DOHH2 (cell line): ENCODE results near the gene ARMS2.

Experiments
- H3F3A ChIP-seq: fragments of 200-600 bp; sonication (generic), shearing (Covaris generic); 2 replicates; pipeline ENCODE4 v1.6.0; 2016; ENCODE audit warnings: antibody characterized with exemption, mild to moderate bottlenecking; ENCODE audit not compliant: control insufficient read depth, insufficient read depth
- H3K27ac ChIP-seq: fragments of 200-600 bp; sonication (generic); 2 replicates; pipeline ENCODE4 v1.5.1; 2014; ENCODE audit warnings: low read depth, mild to moderate bottlenecking, low read length, moderate library complexity
- H3K27me3 ChIP-seq: fragments of 200-600 bp; sonication (generic); 2 replicates; pipeline ENCODE4 v1.6.1; 2014; ENCODE audit warnings: mild to moderate bottlenecking, low read length, mixed read lengths; ENCODE audit not compliant: control insufficient read depth
- H3K36me3 ChIP-seq: fragments of 200-600 bp; sonication (generic); 2 replicates; pipeline ENCODE4 v1.6.1; 2014; ENCODE audit warnings: mild to moderate bottlenecking, low read length, moderate library complexity, mixed read lengths; ENCODE audit not compliant: control insufficient read depth
- H3K4me1 ChIP-seq: fragments of 200-600 bp; sonication (generic); 2 replicates; pipeline ENCODE4 v1.6.1; 2014; ENCODE audit warnings: mild to moderate bottlenecking, low read length, mixed read lengths; ENCODE audit not compliant: control insufficient read depth
- H3K4me2 ChIP-seq: fragments of 200-600 bp; sonication (generic); 2 replicates; pipeline ENCODE4 v1.6.0; 2014; ENCODE audit warnings: mild to moderate bottlenecking, low read length, moderate library complexity
- H3K4me3 ChIP-seq: fragments of 200-600 bp; sonication (generic); 2 replicates; pipeline ENCODE4 v1.5.1; 2014; ENCODE audit warnings: mild to moderate bottlenecking, low read length, mixed read lengths
- H3K79me2 ChIP-seq: fragments of 200-600 bp; sonication (generic); 2 replicates; pipeline ENCODE4 v1.6.1; 2014; ENCODE audit warnings: mild to moderate bottlenecking, low read length, mixed read lengths; ENCODE audit not compliant: control insufficient read depth
- H3K9me2 ChIP-seq: fragments of 200-600 bp; sonication (generic); replicated peaks from 2 replicates; pipeline ENCODE4 v1.6.1; 2014; ENCODE audit warnings: mild to moderate bottlenecking, low read length, mixed read lengths; ENCODE audit not compliant: control insufficient read depth
- H3K9me3 ChIP-seq: fragments of 200-600 bp; sonication (generic); 2 replicates; pipeline ENCODE4 v1.6.1; 2014; ENCODE audit warnings: antibody characterized with exemption, low read length, mixed read lengths; ENCODE audit not compliant: control insufficient read depth, insufficient read depth
- H4K20me1 ChIP-seq: fragments of 200-600 bp; sonication (generic); 2 replicates; pipeline ENCODE4 v1.6.0; 2014; ENCODE audit warnings: low read depth, mild to moderate bottlenecking, antibody characterized with exemption, low read length, moderate library complexity; ENCODE audit not compliant: control insufficient read depth, insufficient read depth
- EZH2phosphoT487 ChIP-seq: fragments of 200-600 bp; sonication (generic); IDR thresholded peaks from 2 replicates; pipeline ENCODE4 v1.6.1; 2017; ENCODE audit warnings: borderline replicate concordance, mild to moderate bottlenecking, antibody characterized with exemption, low read length, moderate library complexity, mixed read lengths
- TF ChIP-seq, protein P1 (sequence below): fragments of 200-600 bp; sonication (generic); IDR thresholded peaks from one replicate; pipeline ENCODE4 v1.5.1; 2014; ENCODE audit warnings: antibody characterized with exemption, mild to moderate bottlenecking, low read depth, low read length; ENCODE audit not compliant: poor library complexity, severe bottlenecking

The ARMS2 gene

DNA sequence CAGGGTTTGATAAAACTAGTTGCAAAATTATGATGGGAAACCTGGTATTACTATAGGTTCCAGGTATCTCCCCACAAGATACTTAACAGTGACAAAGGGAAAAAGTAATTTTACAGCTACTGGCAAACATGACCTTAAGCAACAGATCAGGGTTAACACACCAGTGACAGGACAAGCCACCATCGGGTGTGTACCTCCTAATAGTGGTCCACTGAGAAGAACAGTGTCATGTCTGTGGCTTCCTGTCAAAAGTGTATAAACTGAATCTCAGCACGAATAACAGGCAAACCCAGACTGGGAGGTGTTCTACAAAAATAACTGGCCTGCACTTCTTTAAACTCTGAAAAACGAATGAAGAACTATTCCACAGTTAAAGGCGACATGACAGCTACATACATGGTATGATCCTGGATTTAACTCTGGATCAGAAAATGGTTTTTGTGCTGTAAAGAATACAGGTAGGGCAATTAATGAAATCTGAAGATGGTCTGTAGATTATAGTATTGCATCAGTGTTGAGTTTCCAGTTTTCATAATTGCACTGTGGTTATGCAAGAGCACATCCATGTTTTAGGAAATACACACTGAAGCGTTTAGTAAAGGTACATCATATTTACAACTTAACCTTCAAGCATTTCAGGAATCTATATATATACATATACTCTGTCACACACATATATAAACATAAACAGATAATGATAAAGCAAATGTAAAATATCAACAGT lies 32.0 kb upstream of the ARMS2 start:
- Histone ChIP-seq H3K4me3 (no peak overlapping the region), H3K9me2 (no peaks in the 10 kb centered on the region), H3K27ac (no peak overlapping the region), H3K9me3 (no peaks in the 10 kb centered on the region), H3K4me1 (peaks cover 14% of the 10 kb centered on the region), H4K20me1 (no peaks in the 10 kb centered on the region), H3K36me3 (no peaks in the 10 kb centered on the region), H3K4me2 (no peak overlapping the region), H3F3A (no peaks in the 10 kb centered on the region), H3K27me3 (no peaks in the 10 kb centered on the region), H3K79me2 (no peaks in the 10 kb centered on the region)
- TF ChIP-seq EZH2phosphoT487, result no peak
- TF ChIP-seq, protein P1, sequence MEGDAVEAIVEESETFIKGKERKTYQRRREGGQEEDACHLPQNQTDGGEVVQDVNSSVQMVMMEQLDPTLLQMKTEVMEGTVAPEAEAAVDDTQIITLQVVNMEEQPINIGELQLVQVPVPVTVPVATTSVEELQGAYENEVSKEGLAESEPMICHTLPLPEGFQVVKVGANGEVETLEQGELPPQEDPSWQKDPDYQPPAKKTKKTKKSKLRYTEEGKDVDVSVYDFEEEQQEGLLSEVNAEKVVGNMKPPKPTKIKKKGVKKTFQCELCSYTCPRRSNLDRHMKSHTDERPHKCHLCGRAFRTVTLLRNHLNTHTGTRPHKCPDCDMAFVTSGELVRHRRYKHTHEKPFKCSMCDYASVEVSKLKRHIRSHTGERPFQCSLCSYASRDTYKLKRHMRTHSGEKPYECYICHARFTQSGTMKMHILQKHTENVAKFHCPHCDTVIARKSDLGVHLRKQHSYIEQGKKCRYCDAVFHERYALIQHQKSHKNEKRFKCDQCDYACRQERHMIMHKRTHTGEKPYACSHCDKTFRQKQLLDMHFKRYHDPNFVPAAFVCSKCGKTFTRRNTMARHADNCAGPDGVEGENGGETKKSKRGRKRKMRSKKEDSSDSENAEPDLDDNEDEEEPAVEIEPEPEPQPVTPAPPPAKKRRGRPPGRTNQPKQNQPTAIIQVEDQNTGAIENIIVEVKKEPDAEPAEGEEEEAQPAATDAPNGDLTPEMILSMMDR, result no peak

DNA sequence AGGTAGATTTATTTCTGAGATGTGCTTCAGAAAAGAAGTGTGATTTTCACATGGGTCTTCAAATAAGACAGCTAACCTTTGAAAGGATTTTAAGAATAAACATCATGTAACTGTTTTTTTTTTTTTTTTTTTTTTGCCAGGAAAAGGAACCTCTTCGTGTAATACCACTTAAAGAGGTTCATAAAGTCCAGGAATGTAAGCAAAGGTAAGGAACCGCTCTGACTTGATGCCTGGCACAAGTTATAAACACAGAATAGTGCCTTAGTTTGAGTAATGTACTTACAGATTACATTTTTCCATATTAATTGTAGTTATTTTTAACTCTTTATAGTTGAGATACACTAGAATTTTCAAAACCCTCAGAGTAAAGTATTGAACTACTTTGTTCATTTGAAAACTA lies 30.4 kb upstream of the ARMS2 start:
- H3K27ac ChIP-seq, result no peak overlapping the region
- H3K9me2 ChIP-seq, result no peaks in the 10 kb centered on the region
- H3K9me3 ChIP-seq, result no peaks in the 10 kb centered on the region
- TF ChIP-seq, protein P1, result no peak
- TF ChIP-seq EZH2phosphoT487, result no peak
- no peaks in the 10 kb centered on the region for H3K36me3 ChIP-seq
- H3K27me3 ChIP-seq, result no peaks in the 10 kb centered on the region
- no peaks in the 10 kb centered on the region for H3F3A ChIP-seq
- H3K4me2 ChIP-seq, result no peak overlapping the region
- H3K4me3 ChIP-seq, result no peak overlapping the region
- H3K79me2 ChIP-seq, result no peaks in the 10 kb centered on the region
- H3K4me1 ChIP-seq, result peaks cover 12% of the 10 kb centered on the region
- no peaks in the 10 kb centered on the region for H4K20me1 ChIP-seq

DNA sequence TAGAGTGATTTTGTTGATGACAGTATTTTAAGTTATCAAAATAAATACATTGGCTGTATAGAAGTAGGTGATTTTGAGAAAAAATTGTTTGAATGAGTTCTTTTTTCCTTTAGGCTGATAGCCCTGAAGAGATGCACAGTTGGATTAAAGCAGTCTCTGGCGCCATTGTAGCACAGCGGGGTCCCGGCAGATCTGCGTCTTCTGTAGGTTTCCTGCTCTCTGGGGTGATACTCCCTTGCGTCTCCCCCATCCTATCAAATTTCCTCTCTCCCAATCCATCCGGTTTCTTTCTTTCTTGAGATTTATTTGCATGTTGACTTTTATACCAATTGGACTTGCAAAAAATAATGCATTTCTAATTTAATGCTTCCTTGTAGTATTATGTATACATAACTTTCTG lies 27.6 kb upstream of the ARMS2 start:
- Histone ChIP-seq H3K4me2 (no peak overlapping the region), H3K4me3 (no peak overlapping the region), H3K4me1 (peaks cover 12% of the 10 kb centered on the region), H3F3A (no peaks in the 10 kb centered on the region), H3K9me2 (no peaks in the 10 kb centered on the region), H4K20me1 (no peaks in the 10 kb centered on the region), H3K27me3 (no peaks in the 10 kb centered on the region), H3K79me2 (no peaks in the 10 kb centered on the region), H3K27ac (no peak overlapping the region), H3K9me3 (no peaks in the 10 kb centered on the region), H3K36me3 (no peaks in the 10 kb centered on the region)
- no peak for TF ChIP-seq EZH2phosphoT487
- TF ChIP-seq, protein P1, result no peak
